ENCODE results near the gene RHOH.

Gene RHOH

DNA sequence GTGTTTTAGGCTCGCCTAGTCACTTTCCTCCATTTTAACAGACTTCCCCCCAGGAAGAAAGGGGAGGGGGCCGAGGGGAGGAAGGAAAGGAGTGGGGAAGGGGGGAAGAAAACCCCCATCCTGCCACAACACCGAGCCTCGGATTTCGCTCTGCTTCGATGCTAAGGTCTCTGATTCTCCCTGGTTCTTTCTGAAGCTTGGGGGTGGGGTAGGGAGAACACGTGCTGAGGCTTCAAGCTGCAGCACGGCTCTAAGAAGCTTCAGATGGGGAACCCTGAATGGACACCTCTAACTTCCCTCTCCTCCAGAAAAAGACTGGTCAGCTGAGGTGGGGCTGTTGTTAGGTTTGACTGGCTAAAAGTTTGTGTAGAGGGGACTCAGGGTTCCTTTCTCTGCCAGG is 61.8 kb downstream of the RHOH start:
- Histone ChIP-seq H3K9me3 (ENCODE audit: control insufficient read depth, insufficient read depth, low read length) (no peaks in the 10 kb centered on the region), H3K36me3 (ENCODE audit: control insufficient read depth, low read length) (no peaks in the 10 kb centered on the region), H4K20me1 (ENCODE audit: control insufficient read depth, insufficient read depth, low read depth, low read length) (no peaks in the 10 kb centered on the region), H3K4me2 (ENCODE audit: low read length) (no peak overlapping the region), H3K27ac (ENCODE audit: low read depth, low read length) (no peak overlapping the region), H3K27me3 (ENCODE audit: control insufficient read depth, low read length) (no peaks in the 10 kb centered on the region), H3F3A (ENCODE audit: control insufficient read depth, insufficient read depth) (peaks cover 2% of the 10 kb centered on the region; the same call in 1 of the 2 replicates), H3K4me1 (ENCODE audit: control insufficient read depth, low read length) (peaks cover 29% of the 10 kb centered on the region), H3K4me3 (ENCODE audit: low read length) (no peak overlapping the region), H3K79me2 (ENCODE audit: control insufficient read depth, low read length) (no peaks in the 10 kb centered on the region), H3K9me2 (replicated peaks; ENCODE audit: control insufficient read depth, low read length) (no peaks in the 10 kb centered on the region)
- TF ChIP-seq EZH2phosphoT487 (IDR thresholded peaks at IDR 0.05; ENCODE audit: borderline replicate concordance, low read length) (no peak), CTCF (IDR thresholded peaks at IDR 0.05; ENCODE audit: low read depth, low read length, poor library complexity, severe bottlenecking) (no peak)

GRCh38 chr4:40261231-40262076 is 64.6 kb downstream of the RHOH start:
- H3K4me1 ChIP-seq (ENCODE audit: control insufficient read depth, low read length): peaks cover 46% of the 10 kb centered on the region
- no peak for TF ChIP-seq EZH2phosphoT487 (IDR thresholded peaks at IDR 0.05; ENCODE audit: borderline replicate concordance, low read length)
- H3K27ac ChIP-seq (ENCODE audit: low read depth, low read length): no peak overlapping the region
- no peak overlapping the region for H3K4me3 ChIP-seq (ENCODE audit: low read length)
- H3K4me2 ChIP-seq (ENCODE audit: low read length): no peak overlapping the region
- H3K9me2 ChIP-seq (replicated peaks; ENCODE audit: control insufficient read depth, low read length): no peaks in the 10 kb centered on the region
- H3K79me2 ChIP-seq (ENCODE audit: control insufficient read depth, low read length): no peaks in the 10 kb centered on the region
- no peaks in the 10 kb centered on the region for H3K9me3 ChIP-seq (ENCODE audit: control insufficient read depth, insufficient read depth, low read length)
- H3F3A ChIP-seq (ENCODE audit: control insufficient read depth, insufficient read depth): no peaks in the 10 kb centered on the region
- H4K20me1 ChIP-seq (ENCODE audit: control insufficient read depth, insufficient read depth, low read depth, low read length): no peaks in the 10 kb centered on the region
- no peaks in the 10 kb centered on the region for H3K27me3 ChIP-seq (ENCODE audit: control insufficient read depth, low read length)
- H3K36me3 ChIP-seq (ENCODE audit: control insufficient read depth, low read length): no peaks in the 10 kb centered on the region

- H3K9me3 ChIP-seq (ENCODE audit: control insufficient read depth, insufficient read depth, low read length): no peaks in the 10 kb centered on the region
- H3K27me3 ChIP-seq (ENCODE audit: control insufficient read depth, low read length): no peaks in the 10 kb centered on the region
- H3K36me3 ChIP-seq (ENCODE audit: control insufficient read depth, low read length): no peaks in the 10 kb centered on the region
- H3F3A ChIP-seq (ENCODE audit: control insufficient read depth, insufficient read depth): no peaks in the 10 kb centered on the region
- H4K20me1 ChIP-seq (ENCODE audit: control insufficient read depth, insufficient read depth, low read depth, low read length): no peaks in the 10 kb centered on the region
- peaks cover 40% of the 10 kb centered on the region for H3K4me1 ChIP-seq (ENCODE audit: control insufficient read depth, low read length)
- no peaks in the 10 kb centered on the region for H3K9me2 ChIP-seq (replicated peaks; ENCODE audit: control insufficient read depth, low read length)
- TF ChIP-seq EZH2phosphoT487 (IDR thresholded peaks at IDR 0.05; ENCODE audit: borderline replicate concordance, low read length) (no peak), CTCF (IDR thresholded peaks at IDR 0.05; ENCODE audit: low read depth, low read length, poor library complexity, severe bottlenecking) (no peak)
- H3K4me2 ChIP-seq (ENCODE audit: low read length): no peak overlapping the region
- no peak overlapping the region for H3K4me3 ChIP-seq (ENCODE audit: low read length)
- H3K79me2 ChIP-seq (ENCODE audit: control insufficient read depth, low read length): no peaks in the 10 kb centered on the region
- H3K27ac ChIP-seq (ENCODE audit: low read depth, low read length): no peak overlapping the region
These were observed 65.3 kb downstream of the RHOH start for GRCh38 chr4:40262077-40262528.

DNA sequence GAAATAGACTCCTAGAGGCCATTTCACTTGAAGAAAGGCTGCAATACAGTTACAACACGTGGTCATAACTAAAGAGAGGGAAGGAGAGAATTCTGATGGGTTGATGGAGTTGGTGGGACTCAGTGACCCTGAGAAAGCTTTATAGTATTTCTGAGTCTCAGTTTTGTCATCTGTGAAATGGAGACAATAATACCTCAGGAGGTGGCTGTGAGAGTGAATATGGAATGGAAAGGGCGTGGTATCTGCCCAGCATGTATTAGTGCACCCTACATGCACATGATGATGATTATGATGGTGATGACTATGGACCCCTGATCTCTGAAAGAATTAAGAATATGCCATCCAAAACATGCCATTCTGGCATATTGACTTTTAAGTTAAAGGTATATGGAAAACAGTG is 66.0 kb downstream of the RHOH start:
- no peak overlapping the region for H3K27ac ChIP-seq (ENCODE audit: low read depth, low read length)
- H3K27me3 ChIP-seq (ENCODE audit: control insufficient read depth, low read length): no peaks in the 10 kb centered on the region
- TF ChIP-seq EZH2phosphoT487 (IDR thresholded peaks at IDR 0.05; ENCODE audit: borderline replicate concordance, low read length): no peak
- TF ChIP-seq CTCF (IDR thresholded peaks at IDR 0.05; ENCODE audit: low read depth, low read length, poor library complexity, severe bottlenecking): no peak
- H3K79me2 ChIP-seq (ENCODE audit: control insufficient read depth, low read length): no peaks in the 10 kb centered on the region
- H3K9me2 ChIP-seq (replicated peaks; ENCODE audit: control insufficient read depth, low read length): no peaks in the 10 kb centered on the region
- no peak overlapping the region for H3K4me2 ChIP-seq (ENCODE audit: low read length)
- H3K9me3 ChIP-seq (ENCODE audit: control insufficient read depth, insufficient read depth, low read length): no peaks in the 10 kb centered on the region
- H3K36me3 ChIP-seq (ENCODE audit: control insufficient read depth, low read length): no peaks in the 10 kb centered on the region
- no peak overlapping the region for H3K4me3 ChIP-seq (ENCODE audit: low read length)
- H3K4me1 ChIP-seq (ENCODE audit: control insufficient read depth, low read length): peaks cover 33% of the 10 kb centered on the region
- H3F3A ChIP-seq (ENCODE audit: control insufficient read depth, insufficient read depth): no peaks in the 10 kb centered on the region
- no peaks in the 10 kb centered on the region for H4K20me1 ChIP-seq (ENCODE audit: control insufficient read depth, insufficient read depth, low read depth, low read length)

All from DOHH2 (cell line).